HCT116 (cell line): Measurements from ENCODE around the gene UPF3B.
"Not testable (repeated sequence)": the region's sequence is repeated elsewhere in the genome, so short reads cannot be mapped to it uniquely, and the experiment has no call there.

ENCODE experiments used
- EZH2phosphoT487 ChIP-seq: fragments of 200-600 bp; IDR thresholded peaks from 2 replicates; pipeline ENCODE4 v1.6.1; 2018; ENCODE audit warnings: antibody characterized with exemption, borderline replicate concordance
- MAX ChIP-seq: IDR thresholded peaks from 2 replicates; pipeline ENCODE4 v1.6.1; 2012
- POLR2A ChIP-seq: IDR thresholded peaks from 2 replicates; pipeline ENCODE4 v1.7.0; 2011; ENCODE audit warnings: borderline replicate concordance; ENCODE audit not compliant: insufficient read depth, insufficient read length; ENCODE audit errors: extremely low read depth
- YY1 ChIP-seq: IDR thresholded peaks from 2 replicates; pipeline ENCODE4 v1.6.1; 2011; ENCODE audit warnings: low read length, low read depth, moderate library complexity, mild to moderate bottlenecking; ENCODE audit not compliant: insufficient replicate concordance; ENCODE audit errors: extremely low read depth
- TF ChIP-seq, protein P1 (sequence below), 3 experiments: fragments of 200-600 bp in 1 of 3; sonication (generic) in 1 of 3; IDR thresholded peaks in 2 of 3; conservative IDR thresholded peaks in 1 of 3; 2 replicates each; pipeline ENCODE4 v1.5.1; 2012 to 2017; ENCODE audit warnings: low read depth in 2 of 3, low read length in 2 of 3, antibody characterized with exemption in 1 of 3, borderline replicate concordance in 1 of 3, control low read depth in 1 of 3, mild to moderate bottlenecking in 1 of 3, mixed read lengths in 1 of 3, mixed run types in 1 of 3, moderate library complexity in 1 of 3; ENCODE audit not compliant: insufficient read depth in 1 of 3

DNA sequence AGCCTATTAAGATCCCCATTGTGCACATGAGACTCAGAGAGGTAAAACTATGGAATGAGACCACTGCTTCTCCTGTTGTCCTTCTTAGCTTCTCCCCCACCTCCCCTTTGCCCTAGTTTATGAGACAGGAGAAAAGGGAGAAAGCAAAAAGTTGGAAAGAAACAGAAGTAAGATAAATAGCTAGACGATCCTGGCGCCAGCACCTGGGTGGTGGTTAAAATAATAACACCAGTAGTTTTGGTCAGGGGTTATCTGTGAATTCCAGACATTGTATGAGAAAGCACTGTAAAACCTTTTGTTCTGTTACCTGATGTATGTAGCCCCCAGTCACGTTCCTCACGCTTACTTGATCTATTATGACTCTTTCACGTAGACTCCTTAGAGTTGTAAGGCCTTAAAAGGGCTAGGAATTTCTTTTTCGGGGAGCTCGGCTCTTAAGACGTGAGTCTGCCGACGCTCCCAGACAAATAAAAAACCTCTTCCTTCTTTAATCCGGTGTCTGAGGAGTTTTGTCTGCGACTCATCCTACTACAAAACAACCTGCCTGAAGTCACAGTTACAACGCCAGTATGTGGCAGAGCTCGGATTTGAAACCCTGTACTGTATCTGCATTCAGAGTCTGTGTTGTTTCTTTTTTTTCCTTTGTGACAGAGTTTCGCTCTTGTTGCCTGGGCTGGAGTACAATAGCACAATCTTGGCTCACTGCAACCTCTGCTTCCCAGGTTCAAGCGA, 39.4 kb upstream of the UPF3B start:
- not testable (repeated sequence) for TF ChIP-seq MAX, POLR2A, EZH2phosphoT487, YY1
- TF ChIP-seq, protein P1, sequence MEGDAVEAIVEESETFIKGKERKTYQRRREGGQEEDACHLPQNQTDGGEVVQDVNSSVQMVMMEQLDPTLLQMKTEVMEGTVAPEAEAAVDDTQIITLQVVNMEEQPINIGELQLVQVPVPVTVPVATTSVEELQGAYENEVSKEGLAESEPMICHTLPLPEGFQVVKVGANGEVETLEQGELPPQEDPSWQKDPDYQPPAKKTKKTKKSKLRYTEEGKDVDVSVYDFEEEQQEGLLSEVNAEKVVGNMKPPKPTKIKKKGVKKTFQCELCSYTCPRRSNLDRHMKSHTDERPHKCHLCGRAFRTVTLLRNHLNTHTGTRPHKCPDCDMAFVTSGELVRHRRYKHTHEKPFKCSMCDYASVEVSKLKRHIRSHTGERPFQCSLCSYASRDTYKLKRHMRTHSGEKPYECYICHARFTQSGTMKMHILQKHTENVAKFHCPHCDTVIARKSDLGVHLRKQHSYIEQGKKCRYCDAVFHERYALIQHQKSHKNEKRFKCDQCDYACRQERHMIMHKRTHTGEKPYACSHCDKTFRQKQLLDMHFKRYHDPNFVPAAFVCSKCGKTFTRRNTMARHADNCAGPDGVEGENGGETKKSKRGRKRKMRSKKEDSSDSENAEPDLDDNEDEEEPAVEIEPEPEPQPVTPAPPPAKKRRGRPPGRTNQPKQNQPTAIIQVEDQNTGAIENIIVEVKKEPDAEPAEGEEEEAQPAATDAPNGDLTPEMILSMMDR (IDR thresholded peaks at IDR 0.05 in 2 of 3, conservative IDR thresholded peaks at IDR 0.05 in 1 of 3; ENCODE audit: borderline replicate concordance in 1 of 3, insufficient read depth in 1 of 3, low read depth in 2 of 3, low read length in 2 of 3), result not testable (repeated sequence)
